HG03097 (cell line): ENCODE data around the gene STK32C.
"Not testable (repeated sequence)": the region's sequence is repeated elsewhere in the genome, so short reads cannot be mapped to it uniquely, and the experiment has no call there.

ENCODE experiments used
- ATAC-seq: cut with Tn5 transposase; IDR thresholded peaks from one replicate; pipeline ENCODE4 v1.9.1; 2021; ENCODE audit not compliant: unreplicated experiment, low FRiP score

STK32C gene

DNA sequence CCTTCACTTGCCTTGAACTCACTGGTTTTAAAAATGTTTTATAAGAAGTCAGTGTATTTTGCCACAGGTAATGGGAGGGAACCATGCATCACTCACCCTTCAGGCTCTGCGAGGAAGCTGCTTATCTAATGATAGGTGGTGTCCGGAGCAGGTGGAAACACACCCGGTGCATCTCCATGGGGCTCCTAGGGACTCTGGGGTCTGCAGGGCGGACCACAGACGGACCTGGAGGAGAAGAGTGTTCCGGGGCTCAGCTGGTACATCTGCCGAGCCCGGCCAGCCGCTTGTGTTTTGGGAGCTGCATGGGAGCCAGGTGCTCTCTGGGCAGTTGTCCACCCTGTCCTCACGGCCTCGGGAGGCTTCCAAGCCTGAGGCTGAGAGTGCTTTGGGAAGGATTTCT, 31.5 kb upstream of the STK32C start:
- ATAC-seq: no peak

DNA sequence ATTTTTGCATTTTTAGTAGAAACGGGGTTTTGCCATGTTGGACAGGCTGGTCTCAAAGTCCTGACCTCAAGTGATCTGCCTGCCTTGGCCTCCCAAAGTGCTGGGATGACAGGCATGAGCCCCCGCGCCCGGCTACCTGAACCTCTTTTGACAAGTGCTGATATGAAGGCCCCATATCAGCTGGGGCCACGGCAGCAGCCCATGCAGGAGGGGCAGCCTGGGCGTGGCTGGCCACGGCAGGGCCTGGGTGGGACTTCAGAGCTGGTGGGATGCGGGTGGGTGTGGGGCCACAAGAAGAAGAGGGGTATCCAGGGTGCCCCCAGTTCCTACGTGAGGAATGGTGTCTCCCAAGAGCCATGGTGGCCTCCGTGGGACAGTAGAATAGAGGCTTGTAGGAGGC, 31.1 kb upstream of the STK32C start:
- ATAC-seq: no peak

DNA sequence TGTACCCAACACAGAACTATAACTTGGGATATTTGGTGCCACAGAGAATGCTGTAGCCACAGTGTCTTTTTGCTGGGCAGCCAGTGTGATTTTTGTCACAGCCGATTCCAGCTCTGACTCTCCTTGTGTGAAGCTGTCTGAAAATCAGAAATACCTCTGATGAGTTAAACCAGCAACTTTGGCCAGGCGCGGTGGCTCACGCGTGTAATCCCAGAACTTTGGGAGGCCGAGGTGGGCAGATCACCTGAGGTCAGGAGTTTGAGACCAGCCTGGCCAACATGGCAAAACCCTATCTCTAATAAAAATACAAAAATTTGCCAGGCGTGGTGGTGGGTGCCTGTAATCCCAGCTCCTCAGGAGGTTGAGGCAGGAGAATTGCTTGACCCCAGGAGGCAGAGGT, 30.1 kb upstream of the STK32C start:
- not testable (repeated sequence) for ATAC-seq

DNA sequence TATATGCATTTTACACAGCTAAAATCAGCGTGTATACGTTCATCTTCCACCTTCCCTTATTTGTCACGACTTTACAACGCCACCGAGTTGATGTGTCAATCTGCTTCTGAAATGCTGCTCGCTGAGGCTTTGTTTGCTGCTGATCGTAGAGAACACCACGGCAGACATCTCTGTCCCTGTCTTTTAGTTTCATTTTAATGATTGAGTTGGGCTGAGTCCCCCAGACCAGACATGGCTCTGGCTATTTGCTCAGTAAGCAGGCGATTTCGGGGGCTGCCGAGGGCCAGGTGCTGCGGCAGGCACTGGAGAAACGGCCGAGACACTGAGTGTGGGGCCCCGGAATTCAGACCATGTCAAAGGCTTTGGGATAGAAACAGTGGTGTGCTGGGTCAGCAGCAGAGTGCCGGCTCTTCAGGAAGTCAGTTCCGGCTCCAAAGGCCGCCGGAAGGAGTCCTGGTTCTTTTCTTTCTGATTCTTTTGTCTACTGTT, 29.2 kb upstream of the STK32C start:
- ATAC-seq: no peak

DNA sequence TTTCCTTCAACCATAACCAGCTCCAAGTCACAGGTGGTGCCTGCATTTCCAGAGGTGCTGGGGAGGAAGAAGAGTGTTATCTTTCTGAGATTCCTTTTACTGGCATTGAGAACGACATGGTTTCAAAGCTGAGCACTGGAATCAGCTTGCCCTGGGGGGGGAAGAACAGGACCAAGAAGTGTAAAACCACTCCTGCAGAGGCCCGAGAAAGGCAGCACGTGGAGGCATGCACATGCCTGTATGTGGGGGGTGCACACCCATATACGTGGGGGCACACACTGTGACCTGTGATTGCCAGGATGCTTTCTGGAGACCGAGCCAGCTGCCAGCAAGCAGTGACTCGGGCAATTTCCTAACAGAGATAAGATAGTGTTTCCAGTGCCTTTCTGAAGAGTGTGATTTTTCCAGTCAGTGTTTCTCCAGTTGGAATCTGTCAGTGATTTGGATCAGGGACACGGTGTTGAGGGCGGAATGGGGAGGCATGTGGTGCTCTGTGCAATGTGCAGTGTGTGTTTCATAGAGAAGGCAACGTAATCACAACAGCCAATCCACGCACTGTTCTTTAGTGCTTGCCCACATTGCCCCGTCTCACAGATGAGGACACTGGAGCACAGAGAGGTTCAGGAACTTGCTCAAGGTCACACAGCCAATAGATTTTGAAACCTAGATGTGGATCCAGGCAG, 28.5 kb upstream of the STK32C start:
- no peak for ATAC-seq

DNA sequence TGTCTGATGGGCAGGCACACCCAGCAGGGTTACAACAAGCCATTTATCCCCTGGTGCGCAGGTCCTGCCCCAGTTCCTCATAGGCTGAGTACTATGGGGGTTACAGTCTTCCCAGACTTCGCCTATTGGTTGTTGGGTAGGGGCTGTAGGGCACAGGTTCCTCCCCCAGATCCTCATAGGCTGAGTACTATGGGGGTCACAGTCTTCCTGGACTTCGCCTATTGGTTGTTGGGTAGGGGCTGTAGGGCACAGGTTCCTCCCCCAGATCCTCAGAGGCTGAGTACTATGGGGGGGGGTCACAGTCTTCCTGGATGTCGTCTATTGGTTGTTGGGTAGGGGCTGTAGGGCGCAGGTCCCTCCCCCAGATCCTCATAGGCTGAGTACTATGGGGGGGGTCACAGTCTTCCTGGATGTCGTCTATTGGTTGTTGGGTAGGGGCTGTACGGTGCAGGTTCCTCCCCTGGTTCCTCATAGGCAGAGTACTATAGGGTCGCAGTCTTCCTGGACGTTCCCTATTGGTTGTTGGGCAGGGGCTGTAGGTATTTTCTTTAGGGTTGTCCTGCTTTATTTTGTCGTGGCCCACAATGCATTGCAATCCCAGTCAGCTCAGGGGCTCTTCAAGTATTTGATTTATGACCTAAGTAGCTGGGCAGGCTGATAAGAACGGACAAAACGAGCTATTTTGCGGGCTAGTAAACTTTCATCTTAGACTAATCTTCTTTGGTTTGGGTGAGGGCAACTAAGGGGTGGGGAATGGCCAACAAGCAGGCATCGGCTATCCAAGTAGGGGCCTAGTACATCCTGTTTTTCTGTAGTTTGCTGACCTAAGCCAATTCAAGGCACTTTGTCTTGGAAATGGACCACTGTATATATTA, 27.7 kb upstream of the STK32C start:
- peak; percentile 55 for ATAC-seq

DNA sequence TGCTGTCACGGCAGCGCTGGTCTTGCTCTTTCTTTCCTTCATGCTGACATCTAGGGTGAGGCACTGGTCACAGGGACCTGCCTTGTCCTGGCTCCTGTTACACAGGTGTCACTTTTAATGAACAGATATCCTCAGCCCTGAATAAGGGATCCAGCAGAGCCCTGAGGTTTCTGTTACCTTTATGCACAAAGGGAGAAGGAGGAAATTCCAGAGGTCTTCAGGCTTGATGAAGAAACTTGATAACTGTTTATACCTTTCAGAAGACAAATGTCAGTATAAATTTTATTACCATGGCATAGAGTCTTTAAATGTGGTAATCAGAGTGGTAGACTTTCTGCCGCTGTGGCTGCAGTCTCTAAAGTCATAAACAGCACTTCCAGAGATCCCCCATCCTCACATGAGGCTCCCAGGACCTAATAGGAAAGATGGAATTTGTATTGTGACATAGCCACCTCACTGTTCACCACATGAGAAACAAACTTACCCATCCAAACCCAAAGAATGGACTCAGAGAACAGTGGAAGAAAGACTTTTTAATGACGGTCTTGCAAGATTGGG, 27.0 kb upstream of the STK32C start:
- no peak for ATAC-seq

DNA sequence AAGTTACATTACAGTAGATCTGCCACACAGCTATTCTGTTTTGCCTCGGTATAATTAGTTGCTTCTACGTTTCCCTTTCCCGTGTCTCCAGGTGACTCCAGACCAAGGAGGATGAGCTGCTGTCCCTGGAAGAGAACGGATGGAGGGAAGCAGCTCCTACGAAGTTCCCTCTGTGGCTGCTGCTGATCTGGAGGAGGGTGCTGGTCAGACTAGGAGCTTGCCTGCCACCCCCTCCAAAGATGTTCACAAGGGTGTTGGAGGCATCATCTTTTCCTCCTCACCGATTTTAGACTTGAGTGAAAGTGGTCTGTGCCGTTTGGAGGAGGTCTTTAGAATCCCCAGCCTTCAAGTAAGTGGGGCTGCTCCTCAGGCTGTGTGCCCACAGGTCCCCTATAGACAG, 25.6 kb upstream of the STK32C start:
- ATAC-seq: no peak

DNA sequence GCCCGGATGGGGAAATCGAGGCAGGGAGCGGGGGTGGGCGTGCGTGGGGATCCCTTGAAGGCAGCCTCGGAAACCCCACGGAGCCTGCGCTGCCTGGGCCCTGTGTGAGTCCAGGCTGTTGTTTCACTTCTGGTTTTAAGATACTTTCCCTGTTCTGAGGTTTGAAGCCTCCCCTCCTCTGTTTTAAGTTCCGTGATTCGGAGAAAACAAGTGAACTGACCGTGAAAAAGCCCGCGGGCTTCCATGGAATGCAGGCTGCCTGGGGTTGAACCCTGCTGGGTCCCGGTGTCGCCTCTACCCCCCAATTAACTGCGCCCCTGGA, 24.6 kb upstream of the STK32C start:
- peak; percentile 25 for ATAC-seq

DNA sequence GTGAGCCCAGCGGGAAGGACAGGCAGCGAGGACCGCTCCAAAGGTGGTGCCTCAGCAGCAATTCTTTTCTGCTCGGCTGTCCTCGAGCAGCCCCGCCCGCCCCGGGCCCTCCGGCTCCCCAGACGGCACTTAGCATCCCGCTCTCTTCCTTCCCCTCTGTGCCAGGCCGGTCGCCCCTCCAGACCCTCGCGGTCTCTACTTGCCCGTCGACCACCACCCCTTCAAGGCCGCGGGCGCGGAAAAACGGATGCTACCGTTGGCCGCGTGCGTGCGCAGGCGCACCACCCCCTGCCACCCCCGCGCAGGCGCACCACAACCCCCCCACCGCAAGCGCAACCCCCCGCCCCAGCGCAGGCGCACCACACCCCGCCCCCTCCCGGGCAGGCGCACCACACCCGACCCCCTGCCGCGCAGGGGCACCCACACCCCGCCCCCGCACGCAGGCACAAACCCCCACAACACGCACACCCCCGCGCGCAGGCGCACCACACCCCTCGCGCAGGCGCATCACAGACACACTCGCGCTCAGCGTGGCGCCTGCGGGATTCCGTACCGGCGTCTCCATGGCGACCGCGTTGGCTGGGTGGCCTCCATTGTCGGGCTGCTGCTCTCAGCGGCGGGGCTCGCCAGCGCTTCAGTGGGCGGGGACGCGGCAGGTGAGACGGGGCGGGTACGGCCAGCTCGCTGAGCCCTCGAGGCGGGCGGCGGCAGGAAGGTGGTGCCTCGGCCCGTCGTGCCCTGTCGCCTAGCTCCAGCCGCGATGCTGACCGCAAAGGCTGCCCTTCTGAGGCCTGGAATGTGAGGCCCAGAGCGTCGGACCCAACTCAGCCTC, 24.1 kb upstream of the STK32C start, which contains the start of gene LRRC27:
TSS of gene LRRC27 (plus strand) at position 593 of the 832 bp plus-strand sequence. CDS start 1,332 bp downstream, outside the sequence.
- peak; percentile 63 for ATAC-seq

DNA sequence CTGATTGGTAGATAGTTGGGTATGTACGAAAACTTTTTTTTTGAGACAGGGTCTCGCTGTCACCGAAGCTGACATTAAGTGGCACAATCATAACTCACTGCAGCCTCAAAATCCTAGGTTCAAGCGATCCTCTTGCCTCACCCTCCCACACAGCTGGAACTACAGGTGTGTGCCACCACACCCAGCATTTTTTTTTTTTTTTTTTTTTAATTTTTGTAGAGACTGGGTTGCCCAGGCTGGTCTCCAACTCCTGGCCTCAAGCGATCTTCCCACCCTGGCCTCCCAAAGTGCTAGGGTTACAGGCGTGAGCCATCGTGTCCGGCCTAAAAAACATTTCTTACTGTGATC, 22.7 kb upstream of the STK32C start:
- no peak for ATAC-seq

DNA sequence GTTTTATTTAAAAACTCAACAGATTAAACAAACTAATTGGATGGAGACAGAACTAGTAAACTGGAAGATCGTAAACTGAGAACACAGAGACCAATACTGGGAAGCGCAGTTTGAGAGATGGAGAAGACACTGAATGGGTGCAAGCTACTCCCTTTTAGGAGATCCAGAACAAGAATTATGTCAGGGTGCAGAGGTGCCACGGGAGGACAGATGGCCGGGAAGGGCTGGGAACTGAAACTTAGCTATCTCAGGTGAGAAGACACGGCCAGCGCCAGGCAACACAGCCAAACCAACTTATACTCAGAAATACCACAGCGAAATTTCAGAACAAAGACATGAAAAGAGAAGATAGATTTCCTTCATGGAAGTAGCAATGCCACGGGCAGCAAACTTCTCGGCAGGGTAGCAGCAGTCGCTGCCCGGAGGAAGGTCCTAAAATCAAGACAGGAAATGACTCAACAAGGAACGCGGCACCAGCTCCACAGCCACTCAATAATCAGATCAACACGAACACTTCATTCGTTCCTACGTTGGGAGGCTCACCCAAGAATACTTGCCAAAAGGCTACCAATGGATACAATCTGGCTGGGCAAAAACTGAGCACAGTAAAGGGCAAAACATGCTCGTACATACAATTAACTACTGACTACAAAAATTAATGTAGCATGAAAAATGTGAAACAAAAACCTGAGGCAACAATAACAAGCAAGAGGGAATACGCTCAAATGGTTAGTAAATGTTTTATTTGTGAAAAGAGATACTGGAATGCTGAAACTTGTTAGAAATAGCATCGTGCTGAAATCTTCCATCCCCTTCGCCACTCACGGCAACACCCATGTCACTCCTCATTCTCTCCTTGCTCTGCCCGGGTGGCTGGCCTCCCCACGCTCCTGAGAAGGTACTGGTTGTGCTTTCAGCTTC, 22.1 kb upstream of the STK32C start:
- no peak for ATAC-seq

DNA sequence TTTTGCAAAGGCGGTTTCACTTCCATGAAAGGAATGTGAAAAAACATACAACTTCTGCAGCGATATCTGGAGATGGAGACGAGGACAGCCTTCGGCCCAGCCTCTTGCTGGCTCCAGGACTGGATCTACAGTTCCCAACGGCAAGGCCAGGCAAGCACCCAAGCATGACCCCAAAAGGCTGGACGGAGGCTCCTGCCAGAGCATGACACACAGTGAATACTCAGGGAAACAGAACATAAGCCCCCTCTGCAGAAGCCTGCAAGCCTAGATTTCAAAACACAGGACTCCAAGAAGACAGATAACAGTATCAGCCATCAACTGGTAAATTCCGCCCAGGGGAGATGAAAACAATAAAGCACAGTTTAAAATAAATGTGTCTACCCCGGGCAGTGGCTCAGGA, 21.0 kb upstream of the STK32C start:
- ATAC-seq: no peak

DNA sequence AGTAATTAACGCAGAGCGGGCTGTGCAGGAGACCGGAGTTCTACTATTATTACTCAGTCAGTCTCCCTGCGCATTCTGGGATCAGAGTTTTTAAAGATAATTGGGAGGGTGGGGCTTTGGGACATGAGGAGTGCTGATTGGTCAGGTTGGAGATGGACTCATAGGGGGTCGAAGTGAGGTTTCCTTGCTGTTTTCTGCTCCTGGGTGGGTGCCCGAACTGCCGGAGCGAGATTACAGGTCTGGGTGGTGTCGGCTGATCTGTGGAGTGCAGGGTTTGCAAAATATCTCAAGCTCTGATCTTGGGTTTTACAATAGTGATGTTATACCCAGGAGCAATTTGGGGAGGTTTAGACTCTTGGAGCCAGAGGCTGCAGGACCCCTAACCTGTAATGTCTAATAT, 20.4 kb upstream of the STK32C start:
- ATAC-seq: no peak

DNA sequence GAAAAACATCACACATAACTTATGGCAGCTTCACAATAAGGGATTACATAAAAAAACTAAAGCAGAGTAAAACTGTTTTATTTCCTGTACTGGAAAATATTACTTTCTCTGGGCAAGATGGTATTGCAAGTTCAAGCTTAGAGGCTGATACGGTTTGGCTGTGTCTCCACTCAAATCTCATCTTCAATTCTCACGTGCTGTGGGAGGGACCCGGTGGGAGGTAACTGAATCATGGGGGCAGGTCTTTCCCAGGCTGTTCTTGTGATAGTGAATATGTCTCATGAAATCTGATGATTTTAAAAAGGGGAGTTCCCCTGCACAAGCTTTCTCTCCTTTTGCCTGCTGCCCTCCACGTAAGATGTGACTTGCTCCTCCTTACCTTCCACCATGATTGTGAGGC, 19.2 kb upstream of the STK32C start:
- ATAC-seq: no peak

DNA sequence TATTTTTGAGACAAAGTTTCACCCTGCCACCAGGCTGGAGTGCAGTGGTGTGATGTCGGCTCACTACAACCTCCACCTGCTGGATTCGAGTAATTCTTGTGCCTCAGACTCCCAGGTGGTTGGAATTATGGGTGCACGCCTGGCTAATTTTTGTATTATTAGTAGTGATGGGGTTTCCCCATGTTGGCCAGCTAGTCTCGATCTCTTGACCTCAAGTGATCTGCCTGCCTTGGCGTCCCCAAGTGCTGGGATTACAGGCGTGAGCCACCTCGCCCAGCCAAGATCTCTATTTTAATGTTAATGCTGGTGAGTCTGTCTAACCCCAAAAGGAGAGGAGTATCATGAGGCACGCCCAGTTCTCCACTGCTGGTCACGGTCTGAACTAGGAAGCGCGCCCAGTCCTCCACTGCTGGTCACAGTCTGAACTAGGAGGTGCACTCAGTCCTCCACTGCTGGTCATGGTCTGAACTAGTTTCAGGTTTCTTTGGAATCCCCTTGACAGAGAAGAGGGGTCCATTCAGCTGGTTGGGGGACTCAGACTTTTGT, 18.7 kb upstream of the STK32C start:
- ATAC-seq: no peak

DNA sequence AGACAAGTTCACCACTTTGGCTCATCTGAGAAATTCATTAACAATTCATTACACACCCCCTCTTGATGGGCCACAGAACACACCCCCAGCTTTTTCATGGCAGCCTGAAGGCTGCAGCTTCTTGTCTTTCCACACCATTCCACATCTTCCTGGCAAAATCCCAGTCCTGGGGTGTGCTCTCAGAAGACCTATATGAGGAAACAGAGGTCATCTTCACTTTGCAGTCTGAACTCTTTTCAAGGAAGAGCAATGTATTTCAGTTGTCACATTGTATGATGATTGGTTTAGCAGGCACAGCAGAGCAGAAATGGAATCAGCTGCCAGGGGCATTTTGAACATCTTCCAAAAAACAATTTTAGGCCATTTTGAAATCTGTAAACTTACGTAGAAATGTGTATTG, 16.4 kb upstream of the STK32C start:
- ATAC-seq: no peak

DNA sequence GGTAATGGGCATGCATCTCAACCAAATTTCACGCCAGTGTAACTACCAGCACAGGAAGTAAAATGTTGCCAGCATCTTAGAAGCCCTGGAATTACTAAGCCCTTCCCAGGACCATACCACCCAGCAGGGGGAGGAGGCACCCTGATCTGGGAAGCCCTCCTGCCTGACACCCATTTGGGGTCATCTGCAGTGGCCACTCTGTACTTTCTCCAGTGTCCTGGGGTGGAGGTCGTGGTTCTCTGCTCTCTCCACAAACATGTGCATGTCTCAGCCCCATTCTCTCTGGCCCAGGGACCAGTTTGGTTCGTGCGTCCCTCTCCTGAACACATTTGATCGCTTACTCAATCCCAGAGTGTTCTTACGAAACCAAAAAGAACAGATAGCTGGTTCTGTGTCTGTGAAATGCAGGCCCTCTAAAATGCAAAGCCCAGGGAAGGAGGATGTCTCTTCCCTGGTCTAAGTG, 14.9 kb upstream of the STK32C start:
- no peak for ATAC-seq

DNA sequence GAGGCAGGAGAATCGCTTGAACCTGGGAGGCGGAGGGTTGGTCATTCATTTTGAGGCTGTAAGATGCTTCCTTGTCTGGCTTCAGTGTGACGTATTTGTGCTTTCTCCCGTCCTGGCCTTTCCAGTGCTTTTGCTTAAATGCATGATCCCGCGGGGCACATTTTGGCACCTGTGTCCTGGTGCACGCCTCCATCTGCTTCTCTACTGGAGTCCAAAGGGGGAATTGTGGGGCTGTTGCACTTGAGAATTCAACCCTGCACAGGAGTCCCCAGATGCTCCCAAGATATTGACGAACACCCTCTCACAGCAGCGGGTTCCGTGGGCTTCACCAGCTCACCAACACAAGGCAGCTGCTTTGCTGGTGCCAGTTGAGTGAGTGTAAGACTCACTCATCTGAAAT, 14.0 kb upstream of the STK32C start:
- ATAC-seq: no peak
